K562 (cell line): ENCODE results near the gene CXCL6. TPM values are rescaled to one million over a fixed set of nuclear protein-coding genes. Genes with fewer than 3 reads are reported as not detected.

Experiments
- ATAC-seq: fragments of 200-7000 bp; cut with Tn5 transposase; 3 replicates; pipeline ENCODE4 v1.9.1; 2020; ENCODE audit warnings: moderate library complexity
- BruUV-seq: library from RNA; stranded (reverse); fragments of 400-500 nt; replicated peaks from 2 replicates; lab custom pipeline; 2021; lab: Mats Ljungman, UMichigan
- CTCF ChIA-PET: fragments of 300-600 bp; formaldehyde crosslinking; extraction: SDS; loops from one replicate; lab custom pipeline; 2021; ENCODE audit warnings: low intra/inter-chr PET ratio; lab: Yijun Ruan, JAX
- POLR2A ChIA-PET: fragments of 300-600, 350-650 bp; sonication (Branson Sonifier 250); formaldehyde crosslinking; extraction: SDS; loops from one replicate; lab custom pipeline; 2021; ENCODE audit warnings: antibody characterized with exemption, inconsistent platforms; lab: Yijun Ruan, JAX
- DNase-seq, 4 experiments: peaks; one replicate each; pipeline versions ENCODE4 v3.0.0 to v3.0.0-alpha.2; 2011 to 2018; ENCODE audit warnings: low spot score in 3 of 4, mixed read lengths in 3 of 4; ENCODE audit errors: extremely low read depth in 1 of 4
- FAIRE-seq: peaks from 2 replicates; lab custom pipeline; 2011; peaks lifted over from hg19 to GRCh38; lab: Jason Lieb, UNC
- H2AFZ ChIP-seq: 2 replicates; pipeline ENCODE4 v1.6.0; 2011; ENCODE audit warnings: low read depth, low read length, control low read depth, inconsistent platforms
- H3K27ac ChIP-seq: fragments of 200-600 bp; 3 replicates; pipeline ENCODE4 v1.8.0; 2011; ENCODE audit warnings: low read depth, mild to moderate bottlenecking, control low read depth, inconsistent platforms, low read length, moderate library complexity, mixed read lengths; ENCODE audit errors: extremely low read depth
- H3K27me3 ChIP-seq, 2 experiments: fragments of 300-600 bp in 1 of 2; 2 replicates in 1 of 2; 3 replicates in 1 of 2; pipeline versions ENCODE4 v1.6.0 to v1.8.0; 2011; ENCODE audit warnings: inconsistent platforms in 2 of 2, low read length in 2 of 2, mild to moderate bottlenecking in 1 of 2, mixed read lengths in 1 of 2, moderate library complexity in 1 of 2; ENCODE audit not compliant: control insufficient read depth in 2 of 2, insufficient read depth in 2 of 2
- H3K36me3 ChIP-seq: fragments of 300-600 bp; 3 replicates; pipeline ENCODE4 v1.8.0; 2011; ENCODE audit warnings: mild to moderate bottlenecking, low read length, inconsistent platforms; ENCODE audit not compliant: control insufficient read depth, insufficient read depth
- H3K4me1 ChIP-seq, 2 experiments: fragments of 200-600 bp in 1 of 2; replicated peaks in 1 of 2; 2 replicates in 1 of 2; 3 replicates in 1 of 2; pipeline versions ENCODE4 v1.5.1 to v1.8.0; 2011; ENCODE audit warnings: inconsistent platforms in 2 of 2, low read length in 2 of 2, mild to moderate bottlenecking in 1 of 2, mixed read lengths in 1 of 2, moderate library complexity in 1 of 2; ENCODE audit not compliant: control insufficient read depth in 2 of 2, insufficient read depth in 2 of 2
- H3K4me2 ChIP-seq: 2 replicates; pipeline ENCODE4 v1.6.1; 2011; ENCODE audit warnings: low read length, control low read depth, inconsistent platforms, mixed read lengths; ENCODE audit not compliant: insufficient read depth
- H3K4me3 ChIP-seq: fragments of 200-600 bp; sonication (generic), shearing (Covaris generic); 2 replicates; pipeline ENCODE4 v1.5.1; 2016; ENCODE audit warnings: control low read depth, inconsistent platforms
- H3K79me2 ChIP-seq: fragments of 200-600 bp; 3 replicates; pipeline ENCODE4 v1.8.0; 2011; ENCODE audit warnings: low read length, inconsistent platforms; ENCODE audit not compliant: control insufficient read depth, insufficient read depth
- H3K9ac ChIP-seq, 2 experiments: 2 replicates each; pipeline versions ENCODE4 v1.6.0 to v1.6.1; 2011; ENCODE audit warnings: low read depth in 2 of 2, low read length in 2 of 2, control low read depth in 1 of 2, inconsistent platforms in 1 of 2, mild to moderate bottlenecking in 1 of 2, mixed read lengths in 1 of 2; ENCODE audit not compliant: insufficient read depth in 1 of 2
- H3K9me1 ChIP-seq: one replicate; pipeline ENCODE4 v1.6.0; 2011; ENCODE audit warnings: inconsistent platforms, mild to moderate bottlenecking, low read length, moderate library complexity; ENCODE audit not compliant: control insufficient read depth, insufficient read depth
- H3K9me3 ChIP-seq: replicated peaks from 2 replicates; pipeline ENCODE4 v1.5.1; 2011; ENCODE audit warnings: low read depth, low read length, inconsistent platforms; ENCODE audit not compliant: control insufficient read depth, insufficient read depth
- H4K20me1 ChIP-seq: replicated peaks from 2 replicates; pipeline ENCODE4 v1.6.1; 2011; ENCODE audit warnings: low read length, inconsistent platforms, mixed read lengths; ENCODE audit not compliant: control insufficient read depth, insufficient read depth
- DMBX1 ChIP-seq: fragments of 250-450 bp; sonication (Bioruptor Pico); IDR thresholded peaks from 2 replicates; pipeline ENCODE4 v1.8.0; 2022; ENCODE audit warnings: inconsistent platforms, mild to moderate bottlenecking, moderate library complexity, borderline replicate concordance
- E2F4 ChIP-seq: sonication (generic); formaldehyde crosslinking; IDR thresholded peaks from 2 replicates; pipeline ENCODE4 v1.8.0; 2022; ENCODE audit warnings: mild to moderate bottlenecking, low read depth, missing genetic modification reagents
- FOXP4 ChIP-seq: sonication (generic); formaldehyde crosslinking; IDR thresholded peaks from 2 replicates; pipeline ENCODE4 v1.8.0; 2022; ENCODE audit warnings: mild to moderate bottlenecking, missing genetic modification reagents, borderline replicate concordance
- HSF4 ChIP-seq: fragments of 250-450 bp; sonication (Bioruptor Pico); IDR thresholded peaks from 2 replicates; pipeline ENCODE4 v2.1.2; 2022; ENCODE audit warnings: mild to moderate bottlenecking, moderate library complexity, borderline replicate concordance
- LEF1 ChIP-seq: fragments of 450-650 bp; IDR thresholded peaks from 2 replicates; pipeline ENCODE4 v1.6.1; 2016; ENCODE audit warnings: mild to moderate bottlenecking
- RBM34 ChIP-seq: fragments of 200-400 bp; formaldehyde crosslinking; IDR thresholded peaks from 2 replicates; pipeline ENCODE4 v1.6.1; 2018; ENCODE audit warnings: low read length, borderline replicate concordance; ENCODE audit not compliant: insufficient read depth
- RBM39 ChIP-seq: fragments of 200-400 bp; formaldehyde crosslinking; optimal IDR thresholded peaks from 2 replicates; pipeline ENCODE3; 2018; ENCODE audit warnings: low read depth, low read length
- TCFL5 ChIP-seq: fragments of 250-450 bp; sonication (Bioruptor Pico); conservative IDR thresholded peaks from 2 replicates; pipeline ENCODE4 v1.6.1; 2021; ENCODE audit warnings: mild to moderate bottlenecking, moderate library complexity, matching md5 sums
- ZHX1 ChIP-seq: fragments of 150-350 bp; conservative IDR thresholded peaks from 2 replicates; pipeline ENCODE4 v1.6.1; 2014; ENCODE audit warnings: low read length
- ZNF609 ChIP-seq: sonication (generic); formaldehyde crosslinking; IDR thresholded peaks from 2 replicates; pipeline ENCODE4 v1.8.1; 2023; ENCODE audit warnings: missing genetic modification reagents, mild to moderate bottlenecking, borderline replicate concordance
- WGBS: fragments of 100-300 bp; shearing (Covaris generic); methylation state at CpG from one replicate; pipeline ENCODE4 v1.1.6; 2016; ENCODE audit warnings: low coverage, mixed read lengths; ENCODE audit not compliant: insufficient coverage; ENCODE audit errors: missing lambda C conversion rate; 5-methylcytosine and 5-hydroxymethylcytosine counted together
- in situ Hi-C: fragments of 300-500 bp; cut with MboI; formaldehyde crosslinking; loops from 4 replicates; pipeline ENCODE4 v1.15.0; 2018; ENCODE audit warnings: inconsistent platforms, mixed read lengths
- intact Hi-C: fragments of 100-400 bp; cut with micrococcal nuclease; formaldehyde crosslinking; loops from 2 replicates; pipeline ENCODE4 v1.14.2; 2022
- polyA plus RNA-seq, 8 experiments: library from polyadenylated mRNA; depleted of rRNA in 4 of 8; stranded (reverse) in 5 of 8; unstranded in 3 of 8; fragments of >200 nt; fragmentation: Nextera tagmentation in 2 of 8; fragmentation: Illumina TruSeq in 1 of 8; extraction: Ambion mirVana in 2 of 8; extraction: Trizol in 1 of 8; gene quantifications; 2 replicates each; pipeline versions ENCODE4 v1.2.1 to v1.2.3, GENCODE V29; 2011 to 2014; ENCODE audit warnings: inconsistent platforms in 1 of 8, missing spikeins in 1 of 8
- total RNA-seq, 7 experiments: library from RNA; depleted of rRNA in 6 of 7; stranded (reverse); fragments of >200 nt in 6 of 7; fragmentation: Illumina TruSeq in 2 of 7; extraction: Trizol in 2 of 7; gene quantifications; 2 replicates each; pipeline versions ENCODE4 v1.2.1 to v1.2.3, GENCODE V29; 2011 to 2021; ENCODE audit warnings: low replicate concordance in 1 of 7
- TF ChIP-seq, protein P1 (sequence below): fragments of 250-450 bp; sonication (Bioruptor Pico); IDR thresholded peaks from 2 replicates; pipeline ENCODE4 v1.8.0; 2022; ENCODE audit warnings: moderate library complexity, mild to moderate bottlenecking, inconsistent platforms

CXCL6 gene
- total and polyA plus RNA-seq, 9 of the 15 experiments (the other 6 are each of a cell fraction or from before 2014, with no cell fraction given), result not detected

DNA sequence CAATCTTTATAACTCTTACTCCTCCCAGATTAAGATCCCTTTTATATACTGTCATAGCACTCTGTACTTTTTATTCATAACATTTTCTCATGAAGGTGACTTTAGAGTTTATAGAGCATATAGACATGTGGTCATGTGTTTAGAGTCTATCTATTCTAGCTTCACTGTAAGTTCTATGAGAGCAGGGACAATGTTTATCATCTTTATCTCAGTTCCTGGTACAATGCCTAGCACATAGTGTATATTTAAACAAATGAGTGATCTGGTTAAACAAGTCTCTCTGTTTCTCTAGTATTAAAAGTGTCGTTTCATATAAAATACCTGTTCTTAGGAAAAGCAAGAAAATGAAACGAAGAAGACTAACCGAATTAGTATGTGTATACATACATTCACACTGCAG is 3.2 kb downstream of the CXCL6 start:
- H3K9me1 ChIP-seq, result no peaks in the 10 kb centered on the region
- BruUV-seq, result no TSS peak
- intact Hi-C loops, result no loop called here
- no peak overlapping the region for H3K4me3 ChIP-seq
- ATAC-seq, result no peak
- WGBS, result 68% methylated on average over 3 of the region's 3 CpGs
- no peak overlapping the region for H3K4me2 ChIP-seq
- H3K27me3 ChIP-seq, result no peaks in the 10 kb centered on the region
- ChIA-PET CTCF (no interaction called here), POLR2A (no interaction called here)
- H3K27ac ChIP-seq, result no peak overlapping the region
- peaks cover 0 to 2% of the 10 kb centered on the region in 2 experiments; a peak in 2 of 5 replicates for H3K4me1 ChIP-seq
- DNase-seq, result no peak
- no peaks in the 10 kb centered on the region for H3K79me2 ChIP-seq
- H4K20me1 ChIP-seq, result no peaks in the 10 kb centered on the region
- H2AFZ ChIP-seq, result no peak overlapping the region
- H3K9me3 ChIP-seq, result no peaks in the 10 kb centered on the region
- in situ Hi-C loops, result no loop called here
- FAIRE-seq, result no peak
- no peak overlapping the region for H3K9ac ChIP-seq
- H3K36me3 ChIP-seq, result no peaks in the 10 kb centered on the region
- TF ChIP-seq FOXP4 (CRISPR knock-in tag) (no peak), LEF1 (no peak), E2F4 (no peak), ZHX1 (no peak), ZNF609 (no peak), RBM34 (no peak), DMBX1 (no peak), TCFL5 (CRISPR knock-in tag) (no peak), RBM39 (no peak), HSF4 (CRISPR knock-in tag) (no peak)
- TF ChIP-seq, protein P1, sequence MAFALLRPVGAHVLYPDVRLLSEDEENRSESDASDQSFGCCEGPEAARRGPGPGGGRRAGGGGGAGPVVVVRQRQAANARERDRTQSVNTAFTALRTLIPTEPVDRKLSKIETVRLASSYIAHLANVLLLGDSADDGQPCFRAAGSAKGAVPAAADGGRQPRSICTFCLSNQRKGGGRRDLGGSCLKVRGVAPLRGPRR (CRISPR knock-in tag), result no peak
